Uterus (tissue), 2 donors: Measurements from ENCODE around the gene MBP.

Source experiments
- CTCF ChIP-seq, 4 experiments: fragments of 200-600 bp in 2 of 4; fragments of 450-650 bp in 2 of 4; sonication (generic) in 2 of 4; IDR thresholded peaks; one replicate each; pipeline ENCODE4 v1.5.1; 2016 to 2019; ENCODE audit warnings: antibody characterized with exemption in 4 of 4, mild to moderate bottlenecking in 2 of 4, moderate library complexity in 1 of 4
- POLR2A ChIP-seq, 2 donors: fragments of 450-650 bp; IDR thresholded peaks; one replicate each; pipeline ENCODE4 v1.6.1; 2016; ENCODE audit warnings: antibody characterized with exemption in 2 of 2, mild to moderate bottlenecking in 1 of 2, moderate library complexity in 1 of 2

DNA sequence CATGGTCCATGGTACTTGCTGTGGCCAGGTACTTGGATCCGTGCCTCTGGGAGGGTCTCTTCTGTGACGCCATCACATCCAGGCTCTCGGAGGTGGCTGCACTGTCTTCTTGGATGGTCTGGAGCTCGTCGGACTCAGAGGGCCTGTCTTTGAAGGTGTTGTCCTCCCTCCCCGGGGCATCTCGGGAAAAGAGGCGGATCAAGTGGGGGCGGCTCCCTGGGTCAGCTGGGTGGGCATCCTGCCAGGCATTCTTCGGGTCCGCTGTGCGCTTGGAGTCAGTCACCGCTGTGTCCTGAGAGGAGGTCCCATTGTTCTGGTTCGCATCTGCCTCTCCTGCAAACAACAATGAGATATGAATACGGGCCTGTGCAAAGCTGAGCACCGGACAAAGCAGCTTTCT is 115.6 kb downstream of the MBP start:
- no peak for TF ChIP-seq CTCF (IDR thresholded peaks at IDR 0.05)
- no peak for TF ChIP-seq POLR2A (IDR thresholded peaks at IDR 0.05)
